Measurements from ENCODE around the gene CLSTN2.

Gene CLSTN2

DNA sequence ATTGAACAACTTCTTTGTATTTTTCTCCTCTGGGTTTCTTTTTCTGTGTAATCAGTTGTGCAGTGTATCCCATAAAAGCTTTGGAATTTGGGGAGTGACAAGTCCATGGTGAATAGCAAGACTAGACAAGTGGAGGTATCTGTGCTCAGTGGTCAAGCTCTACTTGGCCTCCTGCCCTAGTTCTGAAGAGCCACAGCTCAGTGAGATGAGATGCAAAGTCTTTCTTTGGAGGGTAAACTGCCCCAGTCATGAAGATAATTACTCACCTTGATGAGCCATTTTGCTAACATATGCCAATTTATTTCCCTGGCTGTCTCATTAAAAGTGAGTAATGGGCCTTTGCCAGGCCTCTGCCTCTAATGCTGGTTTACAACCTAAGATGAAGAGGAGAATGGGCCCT, 471.7 kb downstream of the CLSTN2 start:
- H2BK12ac ChIP-seq (ENCODE audit: low read length), result no peak overlapping the region
- no peak overlapping the region for H3K23ac ChIP-seq (ENCODE audit: low read length)
- H3K9ac ChIP-seq (ENCODE audit: low read length), result no peak overlapping the region
- DNase-seq, result no peak
- no peaks in the 10 kb centered on the region for H3K79me2 ChIP-seq (ENCODE audit: control insufficient read depth, insufficient read depth, low read length, poor library complexity)
- peaks cover 9% of the 10 kb centered on the region for H3K9me3 ChIP-seq (ENCODE audit: insufficient read depth, low read depth, low read length)
- no peaks in the 10 kb centered on the region for H3K4me1 ChIP-seq (ENCODE audit: control insufficient read depth in 1 of 2, insufficient read depth in 2 of 2, low read length in 2 of 2)
- H3K27me3 ChIP-seq (ENCODE audit: insufficient read depth, low read length), result no peaks in the 10 kb centered on the region
- no peaks in the 10 kb centered on the region for H3K79me1 ChIP-seq (ENCODE audit: low read length)
- no peak overlapping the region for H2BK5ac ChIP-seq (ENCODE audit: low read depth, low read length, poor library complexity)
- H3K4ac ChIP-seq (ENCODE audit: low read depth, low read length), result no peak overlapping the region
- H2AFZ ChIP-seq (ENCODE audit: insufficient read depth, low read length, poor library complexity), result no peak overlapping the region
- H3K36me3 ChIP-seq (ENCODE audit: control insufficient read depth in 1 of 2, insufficient read depth in 2 of 2, low read length in 2 of 2), result peaks cover 2 to 13% of the 10 kb centered on the region in 2 experiments
- no peak overlapping the region for H3K18ac ChIP-seq (ENCODE audit: low read length)
- no peak overlapping the region for H3K4me3 ChIP-seq (ENCODE audit: low read depth, low read length)
- H2BK120ac ChIP-seq (ENCODE audit: insufficient read depth, low read length, poor library complexity), result no peak overlapping the region
- H2AK5ac ChIP-seq (ENCODE audit: low read length), result no peak overlapping the region
- no peak overlapping the region for H4K91ac ChIP-seq (ENCODE audit: low read depth, low read length)
- no peak overlapping the region for H4K12ac ChIP-seq (ENCODE audit: low read depth, low read length)
- no peak overlapping the region for H3K4me2 ChIP-seq (ENCODE audit: low read length)
- H3K27ac ChIP-seq (ENCODE audit: low read depth, low read length), result no peak overlapping the region
- no peak overlapping the region for H3K14ac ChIP-seq (ENCODE audit: low read length)
- no peak overlapping the region for H4K8ac ChIP-seq (ENCODE audit: low read depth, low read length)

DNA sequence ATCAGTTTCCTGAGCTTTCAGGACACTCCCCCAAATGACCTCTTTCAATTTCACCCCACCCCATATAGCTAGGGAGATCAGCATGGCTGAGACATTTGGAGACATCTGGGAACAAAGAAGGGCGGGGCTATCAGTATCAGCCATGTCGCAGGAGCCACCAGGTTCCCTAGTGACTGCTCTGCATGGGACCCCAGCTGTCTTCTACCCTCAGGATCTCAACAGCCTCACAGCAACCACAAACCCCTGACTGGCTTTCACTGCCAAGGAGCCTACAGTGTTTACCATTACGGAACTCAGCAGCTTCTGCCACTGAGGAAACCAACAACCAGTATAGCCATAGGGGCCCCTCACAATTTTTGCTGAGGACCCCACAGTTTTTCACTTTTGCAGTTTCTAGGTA, 473.3 kb downstream of the CLSTN2 start:
- Histone ChIP-seq H3K4me2 (ENCODE audit: low read length) (no peak overlapping the region), H3K23ac (ENCODE audit: low read length) (no peak overlapping the region), H4K12ac (ENCODE audit: low read depth, low read length) (no peak overlapping the region), H3K4me3 (ENCODE audit: low read depth, low read length) (no peak overlapping the region), H2BK12ac (ENCODE audit: low read length) (no peak overlapping the region), H3K36me3 (ENCODE audit: control insufficient read depth in 1 of 2, insufficient read depth in 2 of 2, low read length in 2 of 2) (peaks cover 2 to 13% of the 10 kb centered on the region in 2 experiments), H2BK5ac (ENCODE audit: low read depth, low read length, poor library complexity) (no peak overlapping the region), H3K27ac (ENCODE audit: low read depth, low read length) (no peak overlapping the region), H3K9me3 (ENCODE audit: insufficient read depth, low read depth, low read length) (peaks cover 9% of the 10 kb centered on the region), H2AFZ (ENCODE audit: insufficient read depth, low read length, poor library complexity) (no peak overlapping the region), H4K8ac (ENCODE audit: low read depth, low read length) (no peak overlapping the region), H4K91ac (ENCODE audit: low read depth, low read length) (no peak overlapping the region), H3K14ac (ENCODE audit: low read length) (no peak overlapping the region), H3K4me1 (ENCODE audit: control insufficient read depth in 1 of 2, insufficient read depth in 2 of 2, low read length in 2 of 2) (no peaks in the 10 kb centered on the region), H2BK120ac (ENCODE audit: insufficient read depth, low read length, poor library complexity) (no peak overlapping the region), H3K79me2 (ENCODE audit: control insufficient read depth, insufficient read depth, low read length, poor library complexity) (no peaks in the 10 kb centered on the region), H3K18ac (ENCODE audit: low read length) (no peak overlapping the region), H3K79me1 (ENCODE audit: low read length) (no peaks in the 10 kb centered on the region), H3K9ac (ENCODE audit: low read length) (no peak overlapping the region), H2AK5ac (ENCODE audit: low read length) (no peak overlapping the region), H3K27me3 (ENCODE audit: insufficient read depth, low read length) (no peaks in the 10 kb centered on the region), H3K4ac (ENCODE audit: low read depth, low read length) (no peak overlapping the region)
- no CpG with 5 or more reads among the region's 3 CpGs for WGBS (ENCODE audit: extremely low coverage, insufficient coverage, insufficient read length)
- no peak for DNase-seq

DNA sequence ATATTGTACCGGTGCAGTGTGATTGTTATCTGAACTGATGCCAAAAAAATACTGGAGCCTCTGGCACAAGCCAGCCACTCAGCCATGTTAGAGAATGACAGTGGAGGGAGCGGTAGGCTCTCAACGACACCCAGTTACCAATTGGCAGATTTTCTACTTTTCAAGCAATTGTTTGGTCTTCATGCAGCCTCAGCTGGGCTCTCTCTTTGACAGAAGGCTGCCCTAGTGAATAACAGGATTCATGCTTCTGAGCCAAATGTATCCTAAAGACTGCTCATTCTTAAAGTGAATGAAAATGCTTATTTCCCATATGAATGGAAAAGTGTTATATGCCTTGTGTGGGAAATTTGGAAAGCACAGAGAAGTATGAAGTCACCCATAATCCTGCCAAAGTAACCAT, 481.7 kb downstream of the CLSTN2 start:
- Histone ChIP-seq H3K9me3 (ENCODE audit: insufficient read depth, low read depth, low read length) (no peaks in the 10 kb centered on the region), H4K8ac (ENCODE audit: low read depth, low read length) (no peak overlapping the region), H3K27ac (ENCODE audit: low read depth, low read length) (no peak overlapping the region), H2AK5ac (ENCODE audit: low read length) (no peak overlapping the region), H3K36me3 (ENCODE audit: control insufficient read depth in 1 of 2, insufficient read depth in 2 of 2, low read length in 2 of 2) (no peaks in the 10 kb centered on the region), H3K18ac (ENCODE audit: low read length) (no peak overlapping the region), H2BK5ac (ENCODE audit: low read depth, low read length, poor library complexity) (no peak overlapping the region), H3K4me1 (ENCODE audit: control insufficient read depth in 1 of 2, insufficient read depth in 2 of 2, low read length in 2 of 2) (peaks cover 2 to 6% of the 10 kb centered on the region in 2 experiments), H4K12ac (ENCODE audit: low read depth, low read length) (no peak overlapping the region), H4K91ac (ENCODE audit: low read depth, low read length) (no peak overlapping the region), H2BK12ac (ENCODE audit: low read length) (no peak overlapping the region), H3K9ac (ENCODE audit: low read length) (no peak overlapping the region), H2AFZ (ENCODE audit: insufficient read depth, low read length, poor library complexity) (no peak overlapping the region), H3K79me1 (ENCODE audit: low read length) (no peaks in the 10 kb centered on the region), H2BK120ac (ENCODE audit: insufficient read depth, low read length, poor library complexity) (no peak overlapping the region), H3K23ac (ENCODE audit: low read length) (no peak overlapping the region), H3K4ac (ENCODE audit: low read depth, low read length) (no peak overlapping the region), H3K14ac (ENCODE audit: low read length) (no peak overlapping the region), H3K79me2 (ENCODE audit: control insufficient read depth, insufficient read depth, low read length, poor library complexity) (no peaks in the 10 kb centered on the region), H3K4me3 (ENCODE audit: low read depth, low read length) (no peak overlapping the region), H3K4me2 (ENCODE audit: low read length) (no peak overlapping the region), H3K27me3 (ENCODE audit: insufficient read depth, low read length) (no peaks in the 10 kb centered on the region)
- no peak for DNase-seq
- WGBS (ENCODE audit: extremely low coverage, insufficient coverage, insufficient read length), result no CpG with 5 or more reads among the region's 3 CpGs

DNA sequence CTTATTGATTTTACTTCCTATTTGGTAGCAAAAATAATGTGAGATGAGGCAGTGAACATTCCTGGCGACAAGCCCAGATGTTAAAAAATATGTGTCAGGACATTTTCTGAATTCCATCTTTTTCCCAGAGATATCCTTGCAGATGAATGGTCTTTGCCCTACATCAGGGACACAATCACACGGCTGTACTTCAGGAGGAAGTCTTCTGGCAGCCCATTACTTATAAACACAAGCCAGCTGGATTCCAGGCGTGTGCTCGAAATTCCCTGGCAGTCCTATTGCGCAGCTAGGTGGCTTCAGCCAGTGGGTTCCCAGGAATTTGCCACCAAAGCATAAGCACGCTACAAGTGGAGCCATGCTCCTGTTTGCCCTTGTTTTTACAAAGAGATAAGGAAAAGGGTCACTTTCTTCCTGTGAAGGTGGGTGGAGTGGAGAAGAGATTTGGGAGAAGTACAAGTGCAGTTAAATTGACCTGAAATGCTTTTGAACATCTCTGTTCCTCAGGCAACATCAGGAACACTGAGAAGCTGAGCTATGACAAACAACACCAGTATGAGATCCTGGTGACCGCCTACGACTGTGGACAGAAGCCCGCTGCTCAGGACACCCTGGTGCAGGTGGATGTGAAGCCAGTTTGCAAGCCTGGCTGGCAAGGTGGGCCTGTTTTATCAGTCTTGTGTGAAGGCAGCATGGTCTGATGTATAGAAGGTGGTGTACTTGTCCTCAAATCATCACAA, 485.8 kb downstream of the CLSTN2 start:
- Histone ChIP-seq H3K27me3 (ENCODE audit: insufficient read depth, low read length) (no peaks in the 10 kb centered on the region), H3K4ac (ENCODE audit: low read depth, low read length) (no peak overlapping the region), H4K12ac (ENCODE audit: low read depth, low read length) (no peak overlapping the region), H2AFZ (ENCODE audit: insufficient read depth, low read length, poor library complexity) (no peak overlapping the region), H2BK120ac (ENCODE audit: insufficient read depth, low read length, poor library complexity) (no peak overlapping the region), H3K23ac (ENCODE audit: low read length) (no peak overlapping the region), H3K4me2 (ENCODE audit: low read length) (no peak overlapping the region), H2BK5ac (ENCODE audit: low read depth, low read length, poor library complexity) (no peak overlapping the region), H3K79me2 (ENCODE audit: control insufficient read depth, insufficient read depth, low read length, poor library complexity) (peaks cover 3% of the 10 kb centered on the region), H2BK12ac (ENCODE audit: low read length) (peak overlapping the region; percentile 37), H3K36me3 (ENCODE audit: control insufficient read depth in 1 of 2, insufficient read depth in 2 of 2, low read length in 2 of 2) (no peaks in the 10 kb centered on the region), H3K4me3 (ENCODE audit: low read depth, low read length) (no peak overlapping the region), H3K14ac (ENCODE audit: low read length) (no peak overlapping the region), H2AK5ac (ENCODE audit: low read length) (no peak overlapping the region), H3K18ac (ENCODE audit: low read length) (peak overlapping the region; percentile 46), H3K27ac (ENCODE audit: low read depth, low read length) (no peak overlapping the region), H4K91ac (ENCODE audit: low read depth, low read length) (peak overlapping the region; percentile 35), H4K8ac (ENCODE audit: low read depth, low read length) (no peak overlapping the region), H3K4me1 (ENCODE audit: control insufficient read depth in 1 of 2, insufficient read depth in 2 of 2, low read length in 2 of 2) (peaks cover 12 to 20% of the 10 kb centered on the region in 2 experiments), H3K79me1 (ENCODE audit: low read length) (peaks cover 14% of the 10 kb centered on the region), H3K9ac (ENCODE audit: low read length) (no peak overlapping the region), H3K9me3 (ENCODE audit: insufficient read depth, low read depth, low read length) (no peaks in the 10 kb centered on the region)
- no CpG with 5 or more reads among the region's 9 CpGs for WGBS (ENCODE audit: extremely low coverage, insufficient coverage, insufficient read length)
- DNase-seq, result peak; percentile 33 to 56
